Chondrocyte (in vitro differentiated cells): Measurements from ENCODE around the gene MLANA. TPM values are rescaled to one million over a fixed set of nuclear protein-coding genes. Genes with fewer than 3 reads are reported as not detected.

Source experiments
- DNase-seq: peaks from one replicate; pipeline ENCODE4 v3.0.0; 2021; ENCODE audit warnings: mixed read lengths, low spot score
- H3K27ac Mint-ChIP-seq: one replicate; pipeline ENCODE4 v1.8.0; 2021; ENCODE audit warnings: mild to moderate bottlenecking, moderate library complexity, mixed read lengths; ENCODE audit not compliant: unreplicated experiment
- H3K27me3 Mint-ChIP-seq: 2 replicates; pipeline ENCODE4 v1.8.0; 2021; ENCODE audit warnings: low read depth, mixed read lengths
- H3K36me3 Mint-ChIP-seq: 2 replicates; pipeline ENCODE4 v1.8.0; 2021; ENCODE audit warnings: low read depth, mixed read lengths
- H3K4me1 Mint-ChIP-seq: 2 replicates; pipeline ENCODE4 v1.8.0; 2021; ENCODE audit warnings: low read depth, mild to moderate bottlenecking, mixed read lengths
- H3K4me3 Mint-ChIP-seq: one replicate; pipeline ENCODE4 v1.8.0; 2021; ENCODE audit warnings: mild to moderate bottlenecking, moderate library complexity, mixed read lengths; ENCODE audit not compliant: unreplicated experiment
- H3K9me3 Mint-ChIP-seq: 2 replicates; pipeline ENCODE4 v1.8.0; 2021; ENCODE audit warnings: low read depth, mixed read lengths
- CTCF ChIP-seq: fragments of 200-600 bp; sonication (generic); IDR thresholded peaks from 2 replicates; pipeline ENCODE4 v1.5.0; 2021; ENCODE audit warnings: antibody characterized with exemption, mild to moderate bottlenecking, moderate library complexity
- total RNA-seq: library from RNA; stranded (reverse); gene quantifications from 3 replicates; pipeline ENCODE4 v1.2.1, GENCODE V29; 2021

Gene MLANA
- total RNA-seq, 1 donor from 2014 or later = not detected

- Mint-ChIP-seq H3K27me3 (no peaks in the 10 kb centered on the region), H3K4me1 (peaks cover 3% of the 10 kb centered on the region), H3K27ac (no peak overlapping the region), H3K36me3 (peaks cover 7% of the 10 kb centered on the region), H3K4me3 (no peak overlapping the region), H3K9me3 (no peaks in the 10 kb centered on the region)
- no peak for TF ChIP-seq CTCF
- DNase-seq = no peak
These were observed 19.3 kb downstream of the MLANA start for GRCh38 chr9:5909976-5910375.

GRCh38 chr9:5910413-5911057 lies 19.8 kb downstream of the MLANA start:
- Mint-ChIP-seq H3K36me3 (peaks cover 4% of the 10 kb centered on the region), H3K9me3 (no peaks in the 10 kb centered on the region), H3K27ac (peak overlapping the region; percentile 24), H3K4me1 (peaks cover 3% of the 10 kb centered on the region), H3K4me3 (no peak overlapping the region), H3K27me3 (no peaks in the 10 kb centered on the region)
- DNase-seq = no peak
- TF ChIP-seq CTCF = no peak

- Mint-ChIP-seq H3K27me3 (no peaks in the 10 kb centered on the region), H3K27ac (no peak overlapping the region), H3K36me3 (peaks cover 11% of the 10 kb centered on the region), H3K9me3 (no peaks in the 10 kb centered on the region), H3K4me3 (no peak overlapping the region), H3K4me1 (peaks cover under 1% of the 10 kb centered on the region)
- no peak for DNase-seq
- TF ChIP-seq CTCF = no peak
These were observed 24.7 kb downstream of the MLANA start for GRCh38 chr9:5915438-5915837.

GRCh38 chr9:5917273-5917672 lies 26.6 kb downstream of the MLANA start:
- no peak overlapping the region for H3K27ac Mint-ChIP-seq
- H3K4me3 Mint-ChIP-seq = no peak overlapping the region
- no peak for TF ChIP-seq CTCF
- no peaks in the 10 kb centered on the region for H3K27me3 Mint-ChIP-seq
- DNase-seq = no peak
- no peaks in the 10 kb centered on the region for H3K4me1 Mint-ChIP-seq
- no peaks in the 10 kb centered on the region for H3K9me3 Mint-ChIP-seq
- H3K36me3 Mint-ChIP-seq = peaks cover 26% of the 10 kb centered on the region

- no peak for TF ChIP-seq CTCF
- Mint-ChIP-seq H3K9me3 (no peaks in the 10 kb centered on the region), H3K4me3 (no peak overlapping the region), H3K27ac (no peak overlapping the region), H3K36me3 (peaks cover 30% of the 10 kb centered on the region), H3K27me3 (no peaks in the 10 kb centered on the region), H3K4me1 (no peaks in the 10 kb centered on the region)
- DNase-seq = no peak
These were observed 27.2 kb downstream of the MLANA start for GRCh38 chr9:5917888-5918287.
